ENCODE results near the gene CFAP97D1.

CFAP97D1 gene

DNA sequence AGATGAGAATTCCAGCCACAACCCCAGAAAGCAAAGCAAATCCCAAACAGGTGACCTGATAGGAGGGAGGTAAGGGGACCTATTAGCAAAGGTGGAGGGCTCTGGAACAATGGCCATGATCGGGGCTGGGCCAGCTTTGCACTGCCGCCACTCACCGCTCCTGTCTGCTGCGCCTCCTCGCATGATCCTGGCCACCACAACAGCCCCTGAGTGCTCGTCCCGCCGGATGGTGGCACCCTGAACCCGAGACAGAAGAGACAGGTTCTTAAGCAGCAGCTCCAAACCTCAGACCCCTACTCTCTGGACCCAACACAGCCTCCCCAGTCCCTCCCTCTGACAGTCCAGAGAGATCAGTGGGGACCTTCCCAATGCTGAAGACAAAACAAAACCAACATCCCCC is 47.4 kb downstream of the CFAP97D1 start:
- DNase-seq (ENCODE audit: low read depth): no peak
- no peak overlapping the region for H3K4me3 ChIP-seq (ENCODE audit: control insufficient read depth, low read depth, low read length)
- TF ChIP-seq, protein P1, sequence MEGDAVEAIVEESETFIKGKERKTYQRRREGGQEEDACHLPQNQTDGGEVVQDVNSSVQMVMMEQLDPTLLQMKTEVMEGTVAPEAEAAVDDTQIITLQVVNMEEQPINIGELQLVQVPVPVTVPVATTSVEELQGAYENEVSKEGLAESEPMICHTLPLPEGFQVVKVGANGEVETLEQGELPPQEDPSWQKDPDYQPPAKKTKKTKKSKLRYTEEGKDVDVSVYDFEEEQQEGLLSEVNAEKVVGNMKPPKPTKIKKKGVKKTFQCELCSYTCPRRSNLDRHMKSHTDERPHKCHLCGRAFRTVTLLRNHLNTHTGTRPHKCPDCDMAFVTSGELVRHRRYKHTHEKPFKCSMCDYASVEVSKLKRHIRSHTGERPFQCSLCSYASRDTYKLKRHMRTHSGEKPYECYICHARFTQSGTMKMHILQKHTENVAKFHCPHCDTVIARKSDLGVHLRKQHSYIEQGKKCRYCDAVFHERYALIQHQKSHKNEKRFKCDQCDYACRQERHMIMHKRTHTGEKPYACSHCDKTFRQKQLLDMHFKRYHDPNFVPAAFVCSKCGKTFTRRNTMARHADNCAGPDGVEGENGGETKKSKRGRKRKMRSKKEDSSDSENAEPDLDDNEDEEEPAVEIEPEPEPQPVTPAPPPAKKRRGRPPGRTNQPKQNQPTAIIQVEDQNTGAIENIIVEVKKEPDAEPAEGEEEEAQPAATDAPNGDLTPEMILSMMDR (conservative IDR thresholded peaks at IDR 0.05; ENCODE audit: control insufficient read depth, insufficient read depth, low read depth, low read length): no peak

DNA sequence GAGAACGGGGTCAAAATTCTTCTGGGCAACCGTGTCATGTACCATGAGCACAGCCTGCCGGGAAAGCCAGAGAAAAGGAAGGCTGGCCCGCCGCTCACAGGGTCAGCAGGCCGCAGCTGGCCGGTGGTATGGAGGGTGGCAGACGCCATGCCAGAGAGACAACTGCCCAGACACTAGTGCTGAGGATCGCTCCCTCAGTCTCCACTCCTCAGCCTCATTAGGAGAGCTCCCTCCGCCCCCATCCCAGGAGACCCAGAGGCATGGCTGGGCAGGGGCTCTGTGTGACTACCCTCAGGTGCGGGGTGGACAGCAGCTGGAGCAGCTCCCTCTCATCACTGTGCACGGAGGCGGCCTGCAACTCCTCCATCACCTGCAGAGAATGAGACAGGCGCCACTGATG is 49.5 kb downstream of the CFAP97D1 start:
- no peak for DNase-seq (ENCODE audit: low read depth)
- H3K4me3 ChIP-seq (ENCODE audit: control insufficient read depth, low read depth, low read length): no peak overlapping the region
- TF ChIP-seq, protein P1 (conservative IDR thresholded peaks at IDR 0.05; ENCODE audit: control insufficient read depth, insufficient read depth, low read depth, low read length): no peak

DNA sequence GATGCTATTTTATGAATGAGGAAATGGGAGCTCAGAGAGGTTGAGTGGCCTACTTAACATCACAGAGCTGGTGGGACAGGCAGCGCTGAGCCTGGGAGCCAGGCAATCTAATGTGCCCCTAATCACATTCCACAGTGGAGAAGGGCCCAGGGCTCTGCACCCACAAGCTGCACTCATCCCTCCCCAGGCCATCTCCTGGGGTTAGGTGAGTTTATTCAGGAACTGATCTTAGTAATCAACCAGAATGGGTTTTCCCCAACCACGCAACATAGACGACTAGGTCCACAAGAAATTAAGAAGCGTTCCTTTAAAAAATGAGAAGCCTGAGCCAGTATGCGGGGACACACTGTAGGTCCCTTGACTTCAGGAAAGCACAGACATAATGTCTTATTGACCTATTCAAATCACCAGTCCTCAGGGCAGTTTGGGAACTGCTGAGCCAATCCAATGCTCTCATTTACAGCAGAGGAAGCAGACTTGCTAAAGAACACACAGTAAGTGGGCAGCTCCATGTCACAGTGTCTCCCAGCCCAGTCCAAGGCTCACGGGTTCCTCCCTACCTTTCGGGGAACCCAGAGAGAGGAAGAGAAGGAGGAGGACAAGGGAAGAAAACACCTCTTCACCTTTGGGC is 50.4 kb downstream of the CFAP97D1 start:
- H3K4me3 ChIP-seq (ENCODE audit: control insufficient read depth, low read depth, low read length): no peak overlapping the region
- no peak for DNase-seq (ENCODE audit: low read depth)
- TF ChIP-seq, protein P1 (conservative IDR thresholded peaks at IDR 0.05; ENCODE audit: control insufficient read depth, insufficient read depth, low read depth, low read length): no peak

DNA sequence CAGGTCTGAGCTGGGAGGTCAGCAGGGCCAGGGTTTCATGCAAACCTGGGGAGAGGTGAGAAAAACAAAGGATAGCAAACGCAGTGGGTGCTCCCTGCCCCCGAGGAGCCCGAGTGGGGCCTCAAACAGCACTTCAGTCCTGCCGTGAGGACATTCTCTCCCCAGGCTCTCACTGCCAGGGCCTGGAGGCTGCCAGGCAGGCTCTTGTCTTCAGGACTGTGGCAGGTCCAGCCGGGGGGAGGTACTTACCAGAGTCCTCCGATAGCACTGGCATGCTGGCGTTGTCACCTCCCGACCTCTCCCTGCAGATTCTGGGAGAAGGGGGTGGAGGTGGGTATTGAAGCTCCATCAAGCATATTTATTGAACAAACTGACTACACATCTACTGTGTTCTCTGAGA is 51.4 kb downstream of the CFAP97D1 start:
- no peak for DNase-seq (ENCODE audit: low read depth)
- TF ChIP-seq, protein P1 (conservative IDR thresholded peaks at IDR 0.05; ENCODE audit: control insufficient read depth, insufficient read depth, low read depth, low read length): no peak
- H3K4me3 ChIP-seq (ENCODE audit: control insufficient read depth, low read depth, low read length): no peak overlapping the region

DNA sequence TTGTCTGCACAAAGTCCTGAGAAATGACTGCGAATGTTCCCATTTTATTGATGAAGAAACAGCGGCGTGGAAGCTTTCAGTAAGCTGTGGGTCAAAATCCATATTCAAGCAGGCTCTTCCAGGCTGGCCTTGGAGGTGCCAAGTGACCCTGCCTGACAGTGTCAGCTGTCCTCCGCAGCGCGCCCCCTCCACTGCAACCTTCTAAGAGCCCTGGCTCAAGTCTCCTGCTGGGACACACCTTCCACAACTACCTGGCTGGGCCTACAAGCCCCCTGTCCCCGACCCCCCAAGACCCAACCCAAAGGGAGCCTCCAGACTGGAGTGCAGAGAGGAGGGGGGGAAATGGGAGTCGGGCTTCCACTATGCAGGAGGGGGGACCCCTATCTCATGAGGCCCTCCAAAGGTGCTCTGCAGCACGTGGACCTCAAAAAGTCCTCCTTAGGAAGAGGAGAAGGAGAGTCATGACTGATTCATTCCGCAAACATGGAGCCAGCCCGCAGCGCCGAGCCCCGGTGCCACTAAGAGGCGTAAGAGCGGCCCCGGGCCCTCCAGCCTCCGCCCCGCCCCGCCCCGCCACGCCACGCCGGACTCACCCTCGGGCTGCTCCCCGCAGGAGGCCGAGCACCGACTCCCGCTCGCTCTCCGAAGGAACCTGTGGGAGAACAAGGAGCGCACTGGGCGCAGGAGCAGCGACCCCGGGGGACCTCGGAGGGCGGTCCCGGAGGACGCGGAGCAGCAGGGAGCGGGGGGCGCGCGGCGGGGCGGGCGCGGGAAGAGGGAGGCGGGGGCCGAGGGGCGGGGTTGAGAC is 52.1 kb downstream of the CFAP97D1 start:
- peak; percentile 75 for DNase-seq (ENCODE audit: low read depth)
- TF ChIP-seq, protein P1 (conservative IDR thresholded peaks at IDR 0.05; ENCODE audit: control insufficient read depth, insufficient read depth, low read depth, low read length): no peak
- H3K4me3 ChIP-seq (ENCODE audit: control insufficient read depth, low read depth, low read length): peak overlapping the region; percentile 53

DNA sequence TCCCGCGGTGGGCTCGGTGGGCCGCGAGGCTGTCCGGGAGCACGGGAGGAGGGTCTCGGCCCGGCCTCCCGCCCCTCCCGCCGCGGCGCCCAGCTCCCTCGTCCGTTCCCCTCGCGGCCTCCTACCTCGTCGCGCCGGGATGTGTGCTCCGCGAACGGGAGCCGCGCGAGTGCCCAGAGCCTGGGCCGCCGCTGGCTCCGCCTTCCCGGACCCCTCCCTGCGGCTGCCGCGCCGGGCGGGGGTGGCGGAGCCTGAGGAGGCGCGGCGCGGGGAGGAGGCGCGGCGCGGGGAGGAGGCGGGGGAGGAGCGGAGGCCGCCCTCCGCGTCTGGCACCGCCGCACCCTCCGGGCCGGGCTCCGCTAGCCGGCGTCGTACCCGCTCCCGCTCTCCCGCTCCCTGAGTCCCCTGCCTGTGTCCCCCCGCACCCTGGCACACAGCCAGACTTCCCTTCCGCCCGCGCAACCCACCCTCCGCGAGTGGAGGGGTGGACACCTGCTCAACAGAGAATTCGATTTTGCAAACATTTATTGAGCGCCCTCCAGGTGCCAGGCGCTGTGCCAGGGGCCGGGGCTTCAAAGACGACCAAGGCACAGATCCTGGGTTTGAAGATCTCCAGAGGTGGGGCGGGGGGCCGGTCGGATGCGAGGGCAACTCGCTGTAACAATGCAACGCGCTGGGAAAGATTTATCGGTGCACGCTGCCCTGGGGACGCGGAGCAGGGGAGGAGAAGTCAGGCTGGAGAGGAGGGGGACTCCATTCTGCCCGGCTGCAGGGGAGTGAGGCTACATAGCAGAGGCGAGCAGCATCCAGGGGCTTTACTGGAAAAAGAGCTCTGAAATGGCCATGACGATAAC is 53.0 kb downstream of the CFAP97D1 start, which contains the start of gene MPP3:
Gene MPP3 (minus strand): TSS at position 171 of the 854 bp plus-strand sequence. CDS start 1,240 bp downstream, outside the sequence.
- TF ChIP-seq, protein P1 (conservative IDR thresholded peaks at IDR 0.05; ENCODE audit: control insufficient read depth, insufficient read depth, low read depth, low read length): no peak
- H3K4me3 ChIP-seq (ENCODE audit: control insufficient read depth, low read depth, low read length): peak within 1 kb of the TSS; percentile 53
- peak; percentile 60 for DNase-seq (ENCODE audit: low read depth)
